ENCODE results near the gene FERMT3. TPM values are rescaled to one million over a fixed set of nuclear protein-coding genes. Genes with fewer than 3 reads are reported as not detected.

The FERMT3 gene
- total and polyA plus RNA-seq, 2 of the 13 experiments (the other 11 are each of a cell fraction or from before 2014, with no cell fraction given), result 0.29 TPM; not detected in 1

DNA sequence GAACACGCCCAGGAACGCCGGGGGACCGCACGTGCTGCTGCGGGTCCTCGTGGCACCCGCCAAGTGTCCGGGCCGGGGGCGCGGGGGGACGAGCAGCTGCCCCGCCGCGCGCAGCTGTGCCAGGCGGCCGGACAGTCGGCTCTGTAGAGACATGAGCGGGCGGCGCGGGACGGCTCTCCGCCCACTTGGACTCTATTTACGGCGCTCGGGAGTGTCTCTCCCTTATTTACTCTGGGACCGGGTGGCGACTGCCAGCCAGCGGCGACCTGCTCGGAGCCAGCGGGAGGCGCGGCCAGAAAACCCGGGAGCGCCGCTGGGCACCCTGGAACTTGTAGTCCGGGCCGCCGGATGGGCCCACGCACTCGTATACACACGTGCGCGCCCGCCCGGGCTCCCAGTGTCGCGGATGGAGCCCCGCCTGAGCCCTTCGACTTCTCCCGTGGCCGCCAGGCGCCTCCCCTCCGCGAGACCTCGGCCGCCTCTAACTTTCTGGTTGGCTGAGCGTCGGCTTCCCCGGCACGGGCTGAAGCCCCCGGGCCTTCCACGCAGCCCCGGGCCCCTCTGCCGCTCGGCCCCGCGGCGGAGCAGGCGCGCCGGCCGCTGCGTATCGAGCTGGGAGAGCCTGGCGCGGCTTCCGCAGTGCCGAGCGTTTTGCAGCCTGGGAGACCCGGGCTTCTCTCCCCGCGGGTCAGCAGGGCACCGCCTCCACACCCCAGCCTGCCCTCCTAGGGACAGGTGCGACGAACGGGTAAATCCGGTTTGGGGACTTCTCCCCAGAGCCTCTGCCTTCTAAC, 40.5 kb upstream of the FERMT3 start, which contains the start of gene MACROD1 (continued):
- TF ChIP-seq DNMT3B (CRISPR knock-in tag; conservative IDR thresholded peaks at IDR 0.05) (no peak), REPIN1 (CRISPR knock-in tag; IDR thresholded peaks at IDR 0.05; ENCODE audit: borderline replicate concordance, low read depth) (no peak), ZNF431 (CRISPR knock-in tag; IDR thresholded peaks at IDR 0.05; ENCODE audit: borderline replicate concordance, low read depth) (peak; percentile 68; the same call in 1 of the 2 replicates), ZNF546 (CRISPR knock-in tag; conservative IDR thresholded peaks at IDR 0.05) (no peak; the same call in 1 of the 2 replicates), PLSCR1 (CRISPR knock-in tag; IDR thresholded peaks at IDR 0.05; ENCODE audit: borderline replicate concordance) (no peak), MTERF4 (CRISPR knock-in tag; IDR thresholded peaks at IDR 0.05) (peak; percentile 55; the same call in 1 of the 2 replicates), TCF12 (IDR thresholded peaks at IDR 0.05) (no peak), TCF12 (CRISPR knock-in tag; IDR thresholded peaks at IDR 0.05) (no peak), SRSF1 (optimal IDR thresholded peaks at IDR 0.05; ENCODE audit: low read depth, low read length) (no peak), NCOR1 (IDR thresholded peaks at IDR 0.05; ENCODE audit: borderline replicate concordance, low read length) (no peak), PHF5A (CRISPR knock-in tag; IDR thresholded peaks at IDR 0.05; ENCODE audit: low read depth, unreplicated experiment) (peak; percentile 66), MTA3 (CRISPR knock-in tag; IDR thresholded peaks at IDR 0.05) (no peak), ATF1 (CRISPR knock-in tag; IDR thresholded peaks at IDR 0.05) (no peak), ZNF33A (CRISPR knock-in tag; IDR thresholded peaks at IDR 0.05; ENCODE audit: borderline replicate concordance) (no peak), IKZF4 (CRISPR knock-in tag; IDR thresholded peaks at IDR 0.05; ENCODE audit: borderline replicate concordance, low read depth, not compliant biosample characterization) (peak; percentile 85), MAF1 (CRISPR knock-in tag; IDR thresholded peaks at IDR 0.05; ENCODE audit: borderline replicate concordance) (no peak), PAF1 (CRISPR knock-in tag; IDR thresholded peaks at IDR 0.05) (no peak), ZNF224 (CRISPR knock-in tag; IDR thresholded peaks at IDR 0.05) (peak; percentile 85; the same call in 1 of the 2 replicates), ZNF766 (CRISPR knock-in tag; IDR thresholded peaks at IDR 0.05; ENCODE audit: borderline replicate concordance) (peak; percentile 45; the same call in 1 of the 2 replicates), KDM2A (CRISPR knock-in tag; IDR thresholded peaks at IDR 0.05; ENCODE audit: borderline replicate concordance, low read depth) (peak; percentile 71; the same call in 1 of the 2 replicates), ZNF615 (CRISPR knock-in tag; IDR thresholded peaks at IDR 0.05; ENCODE audit: borderline replicate concordance) (no peak; the same call in 1 of the 2 replicates), KLF11 (CRISPR knock-in tag; IDR thresholded peaks at IDR 0.05) (no peak)
- TF ChIP-seq, protein P1, sequence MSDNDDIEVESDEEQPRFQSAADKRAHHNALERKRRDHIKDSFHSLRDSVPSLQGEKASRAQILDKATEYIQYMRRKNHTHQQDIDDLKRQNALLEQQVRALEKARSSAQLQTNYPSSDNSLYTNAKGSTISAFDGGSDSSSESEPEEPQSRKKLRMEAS (IDR thresholded peaks at IDR 0.05), result peak; percentile 83
- TF ChIP-seq, protein P2, sequence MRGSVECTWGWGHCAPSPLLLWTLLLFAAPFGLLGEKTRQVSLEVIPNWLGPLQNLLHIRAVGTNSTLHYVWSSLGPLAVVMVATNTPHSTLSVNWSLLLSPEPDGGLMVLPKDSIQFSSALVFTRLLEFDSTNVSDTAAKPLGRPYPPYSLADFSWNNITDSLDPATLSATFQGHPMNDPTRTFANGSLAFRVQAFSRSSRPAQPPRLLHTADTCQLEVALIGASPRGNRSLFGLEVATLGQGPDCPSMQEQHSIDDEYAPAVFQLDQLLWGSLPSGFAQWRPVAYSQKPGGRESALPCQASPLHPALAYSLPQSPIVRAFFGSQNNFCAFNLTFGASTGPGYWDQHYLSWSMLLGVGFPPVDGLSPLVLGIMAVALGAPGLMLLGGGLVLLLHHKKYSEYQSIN (CRISPR knock-in tag; IDR thresholded peaks at IDR 0.05; ENCODE audit: borderline replicate concordance), result no peak
- TF ChIP-seq, protein P3, sequence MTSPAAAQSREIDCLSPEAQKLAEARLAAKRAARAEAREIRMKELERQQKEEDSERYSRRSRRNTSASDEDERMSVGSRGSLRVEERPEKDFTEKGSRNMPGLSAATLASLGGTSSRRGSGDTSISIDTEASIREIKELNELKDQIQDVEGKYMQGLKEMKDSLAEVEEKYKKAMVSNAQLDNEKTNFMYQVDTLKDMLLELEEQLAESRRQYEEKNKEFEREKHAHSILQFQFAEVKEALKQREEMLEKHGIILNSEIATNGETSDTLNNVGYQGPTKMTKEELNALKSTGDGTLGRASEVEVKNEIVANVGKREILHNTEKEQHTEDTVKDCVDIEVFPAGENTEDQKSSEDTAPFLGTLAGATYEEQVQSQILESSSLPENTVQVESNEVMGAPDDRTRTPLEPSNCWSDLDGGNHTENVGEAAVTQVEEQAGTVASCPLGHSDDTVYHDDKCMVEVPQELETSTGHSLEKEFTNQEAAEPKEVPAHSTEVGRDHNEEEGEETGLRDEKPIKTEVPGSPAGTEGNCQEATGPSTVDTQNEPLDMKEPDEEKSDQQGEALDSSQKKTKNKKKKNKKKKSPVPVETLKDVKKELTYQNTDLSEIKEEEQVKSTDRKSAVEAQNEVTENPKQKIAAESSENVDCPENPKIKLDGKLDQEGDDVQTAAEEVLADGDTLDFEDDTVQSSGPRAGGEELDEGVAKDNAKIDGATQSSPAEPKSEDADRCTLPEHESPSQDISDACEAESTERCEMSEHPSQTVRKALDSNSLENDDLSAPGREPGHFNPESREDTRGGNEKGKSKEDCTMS (CRISPR knock-in tag; conservative IDR thresholded peaks at IDR 0.05), result no peak
